Activated T-helper 1 cell treated with anti-CD3 and anti-CD28 coated beads, Interleukin-2, amount 50 U/mL, for 16 hours (primary cell): Measurements from ENCODE around the gene SLC25A42.

Source experiments
- DNase-seq, 2 donors: peaks; one replicate each; pipeline ENCODE4 v3.0.0-alpha.2; 2020; ENCODE audit warnings: low read depth in 1 of 2, low spot score in 1 of 2

Gene SLC25A42

DNA sequence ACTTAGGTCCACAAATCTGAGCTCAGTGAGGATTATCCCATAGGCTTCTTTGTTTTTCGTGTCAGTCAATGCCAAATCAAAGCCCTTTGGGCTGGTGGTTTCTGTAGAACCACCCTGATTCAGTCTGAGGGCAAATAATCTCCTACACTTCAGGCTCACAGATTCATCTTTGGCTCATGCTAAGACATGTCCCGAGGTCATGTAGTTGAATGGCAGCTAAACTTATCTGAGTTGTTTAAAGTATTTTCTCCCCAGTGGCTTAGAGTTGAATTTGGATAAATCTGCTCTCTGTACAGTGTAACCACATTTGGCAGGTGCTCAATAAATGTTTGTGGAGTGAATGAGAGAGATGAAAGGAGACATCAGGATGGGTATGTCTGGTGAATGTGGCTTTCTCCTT is 13.1 kb upstream of the SLC25A42 start:
- DNase-seq, result no peak

DNA sequence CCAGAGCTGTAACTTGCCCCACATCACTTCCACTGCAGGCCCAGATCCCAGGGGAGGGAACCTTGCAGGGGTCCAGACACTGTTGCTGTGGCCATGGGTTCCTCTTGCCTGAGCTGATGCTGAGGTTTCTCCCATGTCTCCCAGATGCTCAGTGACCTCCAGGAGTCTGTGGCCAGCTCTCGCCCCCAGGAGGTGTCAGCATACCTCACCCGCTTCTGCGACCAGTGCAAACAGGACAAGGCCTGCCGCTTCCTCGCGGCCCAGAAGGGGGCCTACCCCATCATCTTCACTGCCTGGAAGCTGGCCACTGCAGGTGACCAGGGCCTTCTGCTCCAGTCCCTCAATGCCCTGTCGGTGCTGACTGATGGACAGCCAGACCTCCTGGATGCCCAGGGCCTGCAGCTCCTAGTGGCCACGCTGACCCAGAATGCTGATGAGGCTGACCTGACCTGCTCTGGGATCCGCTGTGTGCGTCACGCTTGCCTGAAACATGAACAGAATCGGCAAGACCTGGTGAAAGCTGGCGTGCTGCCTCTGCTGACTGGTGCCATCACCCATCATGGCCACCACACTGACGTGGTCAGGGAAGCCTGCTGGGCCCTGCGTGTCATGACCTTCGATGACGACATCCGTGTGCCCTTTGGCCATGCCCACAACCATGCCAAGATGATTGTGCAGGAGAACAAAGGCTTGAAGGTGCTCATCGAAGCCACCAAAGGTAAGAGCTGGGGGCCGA is 12.1 kb upstream of the SLC25A42 start:
- no peak for DNase-seq

DNA sequence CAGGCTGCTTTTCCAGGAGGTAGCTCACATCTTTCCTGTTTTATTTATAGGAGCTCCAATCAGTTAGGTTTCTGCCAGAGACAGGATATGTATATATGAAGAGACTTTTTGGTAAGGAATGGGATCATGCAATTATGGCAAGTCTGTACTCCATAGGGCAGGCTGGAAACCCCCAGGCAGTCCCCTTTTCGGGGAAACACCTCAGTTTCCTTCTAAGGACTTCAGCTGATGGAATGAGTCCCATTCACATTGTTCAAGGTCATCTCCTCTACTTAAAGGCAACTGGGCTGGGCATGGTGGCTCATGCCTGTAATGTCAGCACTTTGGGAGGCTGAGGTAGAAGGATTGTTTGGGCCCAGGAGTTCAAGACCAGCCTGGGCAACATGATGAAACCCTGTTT is 10.9 kb upstream of the SLC25A42 start:
- DNase-seq, result no peak

DNA sequence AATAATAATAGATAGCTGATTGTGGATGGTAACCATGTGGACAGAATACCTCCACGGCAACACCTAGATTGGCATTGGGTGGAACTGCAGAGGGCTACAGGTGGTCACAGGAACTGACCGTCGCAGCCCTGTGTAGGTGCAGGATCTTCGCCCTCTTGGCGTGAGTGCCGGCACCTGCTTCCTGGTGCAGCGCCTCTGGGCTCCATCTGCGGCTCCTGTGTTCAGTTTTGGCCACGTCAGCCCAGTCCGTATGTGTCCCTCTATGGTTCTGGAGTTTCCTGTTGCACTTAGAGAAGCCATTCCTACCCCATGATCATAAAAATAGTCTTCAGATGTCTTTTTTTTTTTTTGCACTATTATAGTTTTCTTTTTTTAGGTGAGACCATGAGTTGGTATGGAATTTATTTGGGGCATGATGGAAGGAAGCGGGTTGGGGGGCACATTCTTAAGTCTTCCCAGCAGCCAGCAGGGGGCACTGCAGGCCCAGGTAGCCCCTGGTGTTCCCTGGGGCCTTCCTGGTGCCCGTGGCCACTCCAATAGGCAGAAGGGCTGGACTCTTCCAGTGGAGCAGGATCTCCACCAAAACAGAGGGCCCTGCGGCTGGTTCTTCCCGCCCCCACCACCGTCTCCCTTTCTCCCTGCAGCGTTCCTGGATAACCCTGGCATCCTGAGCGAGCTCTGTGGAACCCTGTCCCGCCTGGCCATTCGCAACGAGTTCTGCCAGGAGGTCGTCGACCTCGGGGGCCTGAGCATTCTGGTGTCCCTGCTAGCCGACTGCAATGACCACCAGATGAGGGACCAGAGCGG is 10.1 kb upstream of the SLC25A42 start:
- DNase-seq, result peak; percentile 29 to 35

DNA sequence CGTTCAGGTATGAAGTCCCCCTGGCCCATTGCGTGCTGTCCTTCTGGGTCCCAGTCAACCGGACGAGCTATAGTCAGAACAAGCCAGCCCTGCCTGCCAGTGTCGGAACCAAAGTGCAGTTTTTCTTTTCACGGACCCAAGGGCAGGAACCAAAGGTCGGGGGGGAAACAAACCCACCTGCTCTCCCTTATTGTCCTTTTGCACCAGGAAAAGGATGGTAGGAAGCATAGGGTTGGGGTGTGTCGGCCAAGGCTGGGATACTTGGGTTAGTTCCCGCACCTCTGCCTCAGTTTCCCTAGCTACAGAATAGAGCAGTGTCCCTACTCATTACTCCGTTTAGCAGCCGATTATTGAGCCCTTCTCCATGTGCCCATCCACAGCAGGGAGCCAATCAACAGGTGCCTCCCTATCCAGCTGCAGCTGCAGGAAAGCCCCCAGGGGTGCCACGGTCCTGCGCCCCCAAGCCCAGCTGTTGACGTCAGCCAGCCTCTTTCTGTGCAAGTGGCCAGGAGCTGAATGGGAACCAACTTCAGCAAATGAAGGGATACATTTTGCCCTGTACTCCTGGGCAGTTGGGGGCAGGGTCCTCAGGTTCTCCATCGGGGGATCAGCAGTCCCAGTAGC is 9.4 kb upstream of the SLC25A42 start:
- no peak for DNase-seq

DNA sequence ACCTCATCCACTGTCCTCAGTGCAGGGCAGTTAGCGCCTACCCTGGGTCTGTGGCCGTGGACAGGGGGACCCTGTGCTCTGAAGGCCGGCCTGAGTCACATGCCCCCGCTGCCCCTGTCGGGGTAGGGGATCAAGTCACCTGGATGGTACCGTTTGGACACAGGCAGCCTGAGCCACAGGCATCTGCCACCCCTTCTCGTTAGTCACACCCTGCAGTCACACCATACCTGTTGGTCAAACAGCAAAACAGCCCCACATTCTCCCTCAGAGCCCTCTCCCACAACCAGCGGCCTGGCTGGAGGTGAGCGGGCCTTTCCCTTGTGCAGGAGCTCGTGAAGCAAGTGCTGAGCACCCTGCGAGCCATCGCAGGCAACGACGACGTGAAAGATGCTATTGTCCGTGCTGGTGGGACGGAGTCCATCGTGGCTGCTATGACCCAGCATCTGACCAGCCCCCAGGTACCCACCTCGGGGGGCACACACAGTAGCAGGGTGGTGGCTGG is 8.8 kb upstream of the SLC25A42 start:
- DNase-seq, result no peak

DNA sequence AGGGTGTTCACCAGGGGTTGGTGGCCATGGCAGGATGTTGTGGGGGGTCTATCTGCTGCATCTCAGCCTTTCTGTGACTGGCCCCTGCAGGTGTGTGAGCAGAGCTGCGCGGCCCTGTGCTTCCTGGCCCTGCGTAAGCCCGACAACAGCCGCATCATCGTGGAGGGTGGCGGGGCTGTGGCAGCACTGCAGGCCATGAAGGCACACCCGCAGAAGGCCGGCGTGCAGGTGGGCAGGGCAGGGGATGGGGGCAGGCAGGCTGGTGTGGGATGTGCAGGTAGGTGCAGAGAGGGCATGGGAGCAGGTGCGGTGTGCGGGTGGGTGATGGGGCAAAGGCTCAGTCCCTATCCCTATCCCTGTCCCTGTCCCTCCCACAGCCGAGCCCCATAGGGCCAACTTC is 8.1 kb upstream of the SLC25A42 start:
- no peak for DNase-seq

DNA sequence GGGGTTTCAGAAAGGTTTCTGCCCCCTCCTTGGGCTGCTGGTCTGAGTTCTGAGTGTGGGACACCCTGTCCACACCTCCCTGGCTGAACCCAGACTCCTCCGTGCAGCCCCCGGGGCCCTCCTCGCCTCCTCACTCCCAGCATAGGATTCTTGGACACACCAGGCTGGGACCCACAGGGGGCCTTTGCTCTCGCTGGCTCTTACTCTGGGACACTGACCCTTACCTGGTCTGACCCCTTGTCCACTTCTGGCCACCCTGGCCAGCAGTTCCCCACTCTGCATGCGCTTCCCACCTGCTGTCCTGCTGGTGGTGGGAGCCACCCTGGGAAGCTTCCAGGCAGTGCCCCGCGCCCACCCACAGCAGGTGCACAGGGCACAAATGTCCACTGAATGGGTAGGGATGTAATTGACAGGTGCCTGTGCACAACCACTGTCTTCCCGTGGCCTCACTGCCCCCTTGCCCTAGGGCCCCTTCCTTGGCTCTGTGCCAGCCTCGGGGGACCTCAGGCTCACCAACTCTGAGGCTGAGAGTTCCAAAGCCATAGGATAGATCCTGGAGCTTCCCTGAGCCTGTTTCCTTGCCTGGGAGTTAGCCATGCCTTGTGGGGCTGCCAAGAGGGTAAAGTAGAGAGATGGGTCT is 7.0 kb upstream of the SLC25A42 start:
- DNase-seq, result no peak

DNA sequence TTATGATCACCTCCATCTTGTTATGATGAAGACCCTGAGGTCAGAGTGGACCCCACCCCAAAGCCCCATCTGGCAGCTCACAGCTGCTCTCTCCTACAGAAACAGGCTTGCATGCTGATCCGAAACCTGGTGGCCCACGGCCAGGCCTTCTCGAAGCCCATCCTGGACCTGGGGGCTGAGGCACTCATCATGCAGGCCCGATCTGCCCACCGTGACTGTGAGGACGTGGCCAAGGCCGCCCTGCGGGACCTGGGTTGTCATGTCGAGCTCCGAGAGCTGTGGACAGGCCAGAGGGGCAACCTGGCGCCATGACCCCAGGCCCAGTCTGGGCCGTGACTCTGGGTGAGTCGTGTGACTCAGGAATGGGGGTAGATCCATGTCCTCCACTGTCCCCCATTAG is 6.5 kb upstream of the SLC25A42 start:
- DNase-seq, result no peak

DNA sequence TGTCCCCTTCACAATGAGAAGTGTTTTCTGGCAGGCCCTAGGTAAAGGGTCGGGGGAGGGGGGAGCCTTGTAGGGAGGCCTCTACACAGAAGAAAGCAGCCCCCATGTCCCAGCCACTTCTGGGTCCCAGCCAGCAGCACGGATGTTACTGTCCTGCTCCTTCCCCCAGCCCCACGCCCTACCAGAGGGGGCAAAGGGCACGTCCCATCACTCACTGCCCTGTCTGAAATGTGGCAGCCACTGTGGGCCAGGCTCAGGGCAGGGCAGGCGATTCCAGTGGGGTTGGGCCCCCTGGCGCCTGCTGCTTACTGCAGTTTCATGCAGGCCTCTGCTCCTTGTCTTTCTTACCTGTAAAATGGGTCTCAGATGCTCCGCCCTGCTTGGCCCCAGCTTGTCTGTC is 6.1 kb upstream of the SLC25A42 start:
- DNase-seq, result no peak

DNA sequence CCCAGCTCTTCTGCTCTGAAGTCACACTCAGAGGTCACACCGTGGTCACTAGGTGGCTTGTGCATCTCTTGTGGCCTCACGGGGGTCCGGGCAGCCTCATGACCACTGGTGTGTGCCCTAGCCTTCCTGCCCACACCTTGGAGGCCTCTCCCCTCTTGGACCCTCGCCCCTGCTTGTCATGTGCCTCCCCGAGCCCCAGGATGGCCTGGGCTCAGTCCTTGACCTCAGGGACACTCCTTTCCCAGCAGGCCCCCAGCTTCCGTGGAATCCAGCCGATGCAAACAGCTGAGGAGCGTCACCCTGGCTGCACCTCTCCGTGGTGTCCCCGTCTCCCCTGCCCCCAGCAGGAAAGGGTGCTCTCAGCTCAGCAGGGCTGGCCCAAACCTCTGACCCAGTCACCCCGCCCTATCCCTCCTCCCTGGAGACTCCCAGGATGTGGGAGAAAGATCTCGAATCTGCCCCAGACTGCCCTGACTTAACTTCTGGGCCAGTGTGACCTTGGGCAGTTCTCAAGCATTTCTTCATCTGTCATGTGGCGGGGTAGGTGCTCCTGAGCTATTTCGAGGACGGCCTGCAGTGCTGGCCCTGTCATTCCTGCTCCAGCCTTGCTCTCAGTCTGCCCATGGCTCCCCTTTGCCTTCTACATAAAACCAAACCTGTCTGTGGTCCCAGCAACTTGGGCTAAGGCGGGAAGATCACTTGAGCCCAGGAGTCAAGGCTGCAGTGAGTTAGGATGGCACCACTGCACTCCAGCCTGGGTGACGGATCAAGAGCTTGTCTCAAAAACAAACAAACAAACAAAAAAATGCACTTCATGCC is 4.6 kb upstream of the SLC25A42 start:
- no peak for DNase-seq

DNA sequence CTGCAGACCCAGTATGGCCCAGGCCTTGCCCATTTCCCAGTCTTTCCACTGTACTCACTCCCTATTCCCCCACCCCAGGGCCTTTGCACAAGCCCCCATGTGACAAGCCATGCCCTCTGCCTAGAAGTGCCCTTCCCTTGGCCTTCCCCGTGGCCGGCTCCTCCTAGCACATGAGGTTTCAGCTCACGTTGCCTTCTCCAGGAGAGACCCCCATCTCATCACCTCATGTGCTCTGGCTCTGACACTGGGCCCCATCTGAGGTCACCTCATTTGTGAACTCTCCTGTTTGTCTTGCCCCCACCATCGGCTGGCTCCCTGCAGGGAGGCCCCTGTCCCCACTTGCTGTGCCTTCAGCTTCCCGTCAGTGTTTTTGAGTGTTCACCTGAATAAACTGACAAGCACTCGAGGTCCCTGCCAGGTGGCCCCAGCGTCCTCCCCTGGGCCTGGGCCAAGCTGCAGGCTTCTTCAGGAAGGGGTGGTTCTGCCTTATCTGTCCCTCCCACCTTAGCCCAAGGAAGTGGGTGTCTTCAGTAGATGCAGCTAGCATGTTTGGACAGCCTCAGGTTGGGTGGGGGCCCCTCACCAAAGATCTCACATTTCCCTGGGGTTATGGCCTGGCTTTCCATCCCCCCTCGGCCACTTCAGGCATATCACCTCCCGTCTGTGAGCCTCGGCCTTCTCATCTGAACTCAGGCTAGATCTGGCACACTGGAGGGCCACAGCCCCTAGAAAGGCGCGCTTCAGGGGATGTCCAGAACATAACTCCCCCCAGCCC is 3.8 kb upstream of the SLC25A42 start:
- no peak for DNase-seq

DNA sequence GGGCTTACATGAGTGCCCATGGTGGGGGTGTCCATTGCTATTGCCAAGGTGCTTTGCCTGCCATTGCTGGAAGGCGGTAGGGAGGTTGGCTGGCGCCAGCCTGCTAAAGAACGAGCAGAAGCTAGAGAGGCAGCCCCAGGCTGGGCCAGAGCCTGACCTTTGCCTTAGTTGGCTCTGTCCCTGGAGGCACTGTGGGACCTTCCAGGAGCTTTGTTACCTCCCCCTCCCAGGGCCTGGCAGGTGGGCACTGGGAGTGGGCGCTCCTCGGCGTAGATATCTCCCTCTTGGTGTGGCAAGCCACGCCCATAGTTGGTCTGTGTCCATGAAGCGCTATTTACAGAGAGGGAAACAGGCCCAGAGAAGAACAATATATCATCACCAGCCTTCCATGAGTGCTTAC is 2.3 kb upstream of the SLC25A42 start:
- DNase-seq, result no peak

DNA sequence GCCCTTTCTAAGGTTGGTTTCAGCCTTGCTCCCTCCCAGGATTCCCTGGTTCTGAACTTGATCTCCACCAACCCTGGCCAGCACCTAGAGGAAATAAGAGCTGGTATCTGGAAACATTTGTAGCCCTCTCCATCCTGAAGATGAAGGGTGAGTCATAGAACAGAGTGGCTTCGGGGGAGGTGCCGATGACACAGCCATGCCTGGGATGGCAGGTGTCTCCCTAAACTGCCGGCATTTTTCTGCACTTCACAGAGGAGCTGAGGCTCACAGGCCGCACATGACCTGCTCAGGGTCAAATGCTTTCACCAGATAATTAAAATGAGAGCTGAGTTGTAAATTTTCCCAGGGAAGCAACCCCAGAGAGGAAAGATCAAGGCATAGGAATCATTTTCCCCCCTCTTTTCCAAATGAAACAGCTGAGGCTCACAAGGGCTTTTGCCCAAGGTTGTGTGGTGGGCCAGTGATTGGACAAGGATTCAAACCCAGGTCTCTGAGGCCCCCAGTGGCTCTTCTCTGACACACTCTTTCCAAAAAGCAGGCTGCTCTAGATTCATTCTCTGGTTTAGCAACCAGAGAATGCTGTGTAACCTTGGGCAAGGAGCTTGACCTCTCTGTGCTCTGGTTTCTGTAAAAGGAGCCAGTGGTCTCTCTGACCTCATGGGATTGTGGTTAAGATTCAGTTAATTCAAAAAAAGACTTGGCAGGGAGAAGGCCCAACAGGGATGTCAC is 1.2 kb upstream of the SLC25A42 start:
- DNase-seq, result no peak

DNA sequence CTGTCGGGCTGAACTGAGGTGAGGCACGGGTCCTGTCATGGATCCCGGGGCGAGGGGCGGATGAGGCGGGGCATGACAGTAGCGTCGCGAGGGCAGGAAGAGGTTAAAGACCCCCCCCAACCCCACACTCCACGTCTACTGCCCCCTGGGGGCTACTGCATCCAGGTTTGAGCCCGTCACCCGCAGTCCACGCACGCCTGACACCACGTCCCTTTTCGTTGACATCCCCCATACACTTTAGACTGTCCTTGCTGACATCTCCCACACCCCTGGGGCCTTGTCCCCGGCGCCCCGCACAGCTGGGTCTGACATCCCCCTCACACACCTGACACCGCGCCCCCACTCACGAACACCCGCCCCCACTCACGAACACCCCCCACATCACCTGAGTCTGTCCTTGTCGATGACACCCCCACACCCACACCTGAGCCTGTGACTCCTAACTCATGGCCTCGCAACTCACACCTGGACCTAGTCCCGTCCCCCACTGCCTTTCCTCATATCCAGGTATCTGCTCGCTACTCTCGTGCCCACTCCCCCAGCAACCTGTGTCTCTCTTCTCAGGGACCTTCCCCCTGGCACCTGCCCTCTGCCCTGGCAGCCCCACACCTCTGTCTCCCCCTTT is 416 bp downstream of the SLC25A42 start:
- DNase-seq, result no peak

DNA sequence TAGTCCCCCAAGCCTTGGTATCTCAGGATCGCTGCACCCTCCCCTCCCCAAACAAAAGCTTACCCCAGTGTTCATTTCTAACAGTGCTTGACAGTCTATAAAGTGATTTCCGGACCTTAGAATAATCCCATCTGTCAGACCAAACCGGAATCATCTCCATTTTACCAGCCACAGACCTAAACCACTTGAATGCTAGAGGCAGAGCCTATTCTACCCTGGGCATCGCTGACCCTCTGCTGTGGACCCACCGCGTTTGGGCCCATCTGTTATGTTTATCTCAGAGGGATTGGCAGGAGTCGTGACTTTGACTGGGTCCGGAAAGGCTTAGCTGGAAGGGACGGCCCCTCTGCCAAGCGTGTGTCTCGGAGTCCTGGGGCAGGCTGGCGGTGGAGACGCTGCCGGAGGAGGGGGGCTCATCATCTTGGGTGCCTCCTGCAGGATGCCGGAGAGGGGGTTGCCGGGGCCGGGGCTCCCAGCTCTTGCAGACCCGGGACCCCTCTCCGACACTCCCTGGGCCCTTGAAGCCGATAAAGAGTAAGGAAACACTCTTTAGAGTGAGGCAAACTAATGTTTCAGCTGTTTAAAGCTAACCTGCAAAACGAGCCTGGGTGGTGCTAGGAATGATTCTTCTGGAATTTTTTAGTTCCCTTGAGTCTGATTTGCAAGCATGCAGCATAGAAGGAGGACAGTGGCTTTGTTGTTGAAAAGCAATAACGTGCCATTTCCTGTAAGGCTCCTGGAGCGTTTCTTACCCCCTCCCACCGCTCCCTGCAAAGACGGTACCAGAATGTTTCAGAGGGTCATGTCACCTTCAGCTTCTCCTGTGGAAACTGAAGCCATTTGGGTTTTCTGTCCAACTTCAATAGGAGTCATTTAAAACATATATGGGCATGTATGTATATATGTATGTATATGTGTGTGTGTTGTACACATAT is 1.3 kb downstream of the SLC25A42 start:
- DNase-seq, result no peak

DNA sequence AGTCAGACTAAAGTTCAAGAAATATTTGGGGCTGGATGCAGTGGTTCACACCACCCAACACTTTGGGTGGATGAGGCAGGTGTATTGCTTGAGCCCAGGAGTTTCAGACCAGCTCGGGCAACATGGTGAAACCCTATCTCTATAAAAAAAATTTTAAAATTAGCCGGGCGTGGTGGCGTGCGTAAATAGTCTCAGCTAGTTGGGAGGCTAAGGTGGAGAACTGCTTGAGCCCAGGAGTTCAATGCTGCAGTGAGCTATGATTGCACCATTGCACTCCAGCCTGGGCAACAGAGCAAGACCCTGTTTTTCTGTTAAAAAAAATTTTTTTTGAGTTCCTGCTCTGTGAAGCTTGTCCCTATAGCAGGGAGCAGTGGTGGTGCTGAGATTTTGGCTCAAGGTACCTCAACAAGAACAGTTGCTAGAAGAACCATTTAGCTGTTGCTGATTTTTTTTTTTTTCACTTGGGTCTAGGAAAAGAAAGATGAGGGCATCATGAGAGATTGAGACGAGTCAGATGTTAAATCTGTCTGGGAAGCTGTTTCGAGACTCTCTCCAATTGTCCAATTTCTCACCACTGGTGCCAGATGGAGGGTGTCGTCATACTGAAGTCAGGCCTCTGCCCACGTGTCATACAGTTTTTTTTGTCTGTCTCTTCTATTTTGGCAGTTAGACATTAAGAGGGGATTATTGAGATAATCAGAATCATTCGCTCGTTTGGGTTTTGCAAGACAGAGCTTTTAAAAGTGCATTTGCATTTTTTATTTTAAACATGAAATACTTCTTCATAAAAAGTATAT is 3.7 kb downstream of the SLC25A42 start:
- no peak for DNase-seq
